Measurements from ENCODE around the gene UQCC2. TPM values are rescaled to one million over a fixed set of nuclear protein-coding genes. Genes with fewer than 3 reads are reported as not detected.

The UQCC2 gene
- total and polyA plus RNA-seq, 2 donors (not counting 1 experiment from before 2014, with no cell fraction given) = 13.2 to 16.6 TPM

DNA sequence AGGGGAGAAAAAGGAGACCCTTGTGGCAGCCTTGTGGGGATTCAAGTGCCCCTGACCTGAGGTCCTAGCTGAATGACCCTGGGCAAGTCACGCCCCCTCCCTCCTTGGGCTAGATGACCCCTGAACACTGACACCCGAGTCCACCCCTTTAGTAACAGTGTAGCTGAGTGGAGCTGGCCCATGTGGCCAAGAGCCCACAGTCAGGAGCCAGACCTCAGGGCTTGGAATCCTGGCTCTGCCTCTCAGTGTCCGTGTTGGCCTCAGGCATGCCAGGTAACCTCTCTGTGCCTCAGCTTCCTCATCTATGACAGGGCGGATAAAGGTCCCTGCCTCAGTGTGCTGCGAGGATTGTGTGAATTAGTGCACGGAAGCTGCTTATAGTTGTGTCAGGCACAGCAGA is 20.9 kb upstream of the UQCC2 start:
- 96% methylated on average over 4 of the region's 6 CpGs for WGBS (ENCODE audit: insufficient coverage)
- H3K27ac Mint-ChIP-seq = no peak overlapping the region
- Histone ChIP-seq H3K9me3 (ENCODE audit: control extremely low read depth in 1 of 3, control insufficient read depth in 2 of 3, insufficient read depth in 1 of 3, low read length in 2 of 3) (no peaks in the 10 kb centered on the region), H3K4me1 (ENCODE audit: control insufficient read depth in 2 of 2, insufficient read depth in 2 of 2, low read length in 2 of 2) (peaks cover 0 to 5% of the 10 kb centered on the region in 2 donors), H3K79me2 (ENCODE audit: control insufficient read depth, insufficient read depth, low read length) (no peaks in the 10 kb centered on the region), H2AFZ (ENCODE audit: insufficient read depth, low read depth, low read length, poor library complexity, severe bottlenecking) (no peak overlapping the region), H4K20me1 (ENCODE audit: control insufficient read depth, insufficient read depth, low read length, poor library complexity, severe bottlenecking) (no peaks in the 10 kb centered on the region), H3K36me3 (replicated peaks in 1 of 2; ENCODE audit: control extremely low read depth in 1 of 2, control insufficient read depth in 1 of 2, extremely low read depth in 1 of 2, insufficient read depth in 2 of 2, low read length in 1 of 2) (no peaks in the 10 kb centered on the region), H3K9ac (ENCODE audit: low read length) (no peak overlapping the region), H3K27me3 (replicated peaks in 1 of 4; ENCODE audit: control extremely low read depth in 1 of 4, control insufficient read depth in 3 of 4, insufficient read depth in 4 of 4, low read length in 3 of 4) (no peaks in the 10 kb centered on the region), H3K4me3 (ENCODE audit: control extremely low read depth in 1 of 5, extremely low read depth in 1 of 5, insufficient read depth in 1 of 5, low read depth in 2 of 5, low read length in 4 of 5) (no peak overlapping the region), H3K27ac (ENCODE audit: low read length in 2 of 2) (no peak overlapping the region), H3K4me2 (replicated peaks; ENCODE audit: low read depth, low read length, poor library complexity, severe bottlenecking) (no peak overlapping the region)
- TF ChIP-seq, protein P1, sequence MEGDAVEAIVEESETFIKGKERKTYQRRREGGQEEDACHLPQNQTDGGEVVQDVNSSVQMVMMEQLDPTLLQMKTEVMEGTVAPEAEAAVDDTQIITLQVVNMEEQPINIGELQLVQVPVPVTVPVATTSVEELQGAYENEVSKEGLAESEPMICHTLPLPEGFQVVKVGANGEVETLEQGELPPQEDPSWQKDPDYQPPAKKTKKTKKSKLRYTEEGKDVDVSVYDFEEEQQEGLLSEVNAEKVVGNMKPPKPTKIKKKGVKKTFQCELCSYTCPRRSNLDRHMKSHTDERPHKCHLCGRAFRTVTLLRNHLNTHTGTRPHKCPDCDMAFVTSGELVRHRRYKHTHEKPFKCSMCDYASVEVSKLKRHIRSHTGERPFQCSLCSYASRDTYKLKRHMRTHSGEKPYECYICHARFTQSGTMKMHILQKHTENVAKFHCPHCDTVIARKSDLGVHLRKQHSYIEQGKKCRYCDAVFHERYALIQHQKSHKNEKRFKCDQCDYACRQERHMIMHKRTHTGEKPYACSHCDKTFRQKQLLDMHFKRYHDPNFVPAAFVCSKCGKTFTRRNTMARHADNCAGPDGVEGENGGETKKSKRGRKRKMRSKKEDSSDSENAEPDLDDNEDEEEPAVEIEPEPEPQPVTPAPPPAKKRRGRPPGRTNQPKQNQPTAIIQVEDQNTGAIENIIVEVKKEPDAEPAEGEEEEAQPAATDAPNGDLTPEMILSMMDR (IDR thresholded peaks at IDR 0.05) = no peak
- TF ChIP-seq EZH2 (IDR thresholded peaks at IDR 0.05; ENCODE audit: borderline replicate concordance, insufficient read depth, low read depth, low read length, poor library complexity, severe bottlenecking) = no peak
- H3K4me1 Mint-ChIP-seq = peaks cover 10% of the 10 kb centered on the region
- ChIA-PET POLR2A (no interaction called here), CTCF (no interaction called here)
- no peak overlapping the region for H3K4me3 Mint-ChIP-seq
- intact Hi-C loops (cut with micrococcal nuclease) = no loop called here
- H3K27me3 Mint-ChIP-seq = peaks cover 5% of the 10 kb centered on the region
- DNase-seq = no peak
- no peaks in the 10 kb centered on the region for H3K9me3 Mint-ChIP-seq (ENCODE audit: insufficient read depth)
- no peak for ATAC-seq (ENCODE audit: low read depth)

DNA sequence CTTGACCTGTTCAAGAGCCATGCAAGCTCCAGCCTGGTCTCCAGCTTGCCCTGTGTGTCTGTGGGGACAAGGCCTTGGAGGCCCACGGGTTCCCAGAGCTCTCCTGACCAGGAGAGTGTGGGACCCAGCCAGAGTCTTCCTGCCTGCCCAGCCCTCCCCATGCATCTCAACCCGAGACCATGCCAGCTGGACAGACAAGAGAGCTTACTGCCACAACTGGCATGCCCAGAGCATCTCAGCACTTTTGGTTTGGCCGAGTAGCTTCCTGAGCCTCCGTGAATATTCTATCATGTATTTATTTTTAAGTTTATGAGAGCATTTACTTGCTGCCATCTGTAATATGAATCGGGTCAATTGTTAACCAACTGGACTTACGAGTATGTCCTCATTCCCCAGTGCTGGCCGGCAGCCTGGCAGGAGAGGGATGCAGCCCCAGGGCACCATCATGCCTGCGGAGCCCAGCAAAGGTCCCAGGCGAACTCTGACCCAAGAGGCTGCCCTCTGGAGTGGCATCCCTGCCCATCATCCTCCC is 20.3 kb upstream of the UQCC2 start:
- no peak for ATAC-seq (ENCODE audit: low read depth)
- CTCF ChIA-PET = no interaction called here
- H3K9me3 Mint-ChIP-seq (ENCODE audit: insufficient read depth) = no peaks in the 10 kb centered on the region
- 92% methylated on average over 7 of the region's 9 CpGs for WGBS (ENCODE audit: insufficient coverage)
- Histone ChIP-seq H2AFZ (ENCODE audit: insufficient read depth, low read depth, low read length, poor library complexity, severe bottlenecking) (no peak overlapping the region), H3K4me2 (replicated peaks; ENCODE audit: low read depth, low read length, poor library complexity, severe bottlenecking) (no peak overlapping the region), H3K4me1 (ENCODE audit: control insufficient read depth in 2 of 2, insufficient read depth in 2 of 2, low read length in 2 of 2) (peaks cover 0 to 8% of the 10 kb centered on the region in 2 donors), H3K27me3 (replicated peaks in 1 of 4; ENCODE audit: control extremely low read depth in 1 of 4, control insufficient read depth in 3 of 4, insufficient read depth in 4 of 4, low read length in 3 of 4) (no peaks in the 10 kb centered on the region), H3K4me3 (ENCODE audit: control extremely low read depth in 1 of 5, extremely low read depth in 1 of 5, insufficient read depth in 1 of 5, low read depth in 2 of 5, low read length in 4 of 5) (no peak overlapping the region), H3K9ac (ENCODE audit: low read length) (no peak overlapping the region), H3K9me3 (ENCODE audit: control extremely low read depth in 1 of 3, control insufficient read depth in 2 of 3, insufficient read depth in 1 of 3, low read length in 2 of 3) (no peaks in the 10 kb centered on the region), H3K79me2 (ENCODE audit: control insufficient read depth, insufficient read depth, low read length) (no peaks in the 10 kb centered on the region), H3K27ac (ENCODE audit: low read length in 2 of 2) (no peak overlapping the region), H4K20me1 (ENCODE audit: control insufficient read depth, insufficient read depth, low read length, poor library complexity, severe bottlenecking) (no peaks in the 10 kb centered on the region), H3K36me3 (replicated peaks in 1 of 2; ENCODE audit: control extremely low read depth in 1 of 2, control insufficient read depth in 1 of 2, extremely low read depth in 1 of 2, insufficient read depth in 2 of 2, low read length in 1 of 2) (no peaks in the 10 kb centered on the region)
- H3K4me3 Mint-ChIP-seq = no peak overlapping the region
- H3K4me1 Mint-ChIP-seq = peaks cover 11% of the 10 kb centered on the region
- POLR2A ChIA-PET = no interaction called here
- intact Hi-C loops (cut with micrococcal nuclease) = no loop called here
- H3K27me3 Mint-ChIP-seq = peaks cover 6% of the 10 kb centered on the region
- H3K27ac Mint-ChIP-seq = no peak overlapping the region
- no peak for DNase-seq
- TF ChIP-seq, protein P1 (IDR thresholded peaks at IDR 0.05) = no peak
- TF ChIP-seq EZH2 (IDR thresholded peaks at IDR 0.05; ENCODE audit: borderline replicate concordance, insufficient read depth, low read depth, low read length, poor library complexity, severe bottlenecking) = no peak

Measured in B cell (primary cell).